Sigmoid colon (tissue), 4 donors: Measurements from ENCODE around the gene COL4A4.

Source experiments
- POLR2A ChIP-seq, 2 donors: fragments of 450-650 bp; IDR thresholded peaks; one replicate each; pipeline ENCODE4 v1.6.1; 2016; ENCODE audit warnings: antibody characterized with exemption in 2 of 2, mild to moderate bottlenecking in 2 of 2, moderate library complexity in 2 of 2
- POLR2AphosphoS5 ChIP-seq, 4 donors: sonication (generic); formaldehyde crosslinking; IDR thresholded peaks; one replicate each; pipeline ENCODE4 v1.6.1; 2017; ENCODE audit warnings: antibody characterized with exemption in 4 of 4
- TF ChIP-seq, protein P1 (sequence below), 4 experiments: fragments of 450-650 bp in 3 of 4; fragments of 200-600 bp in 1 of 4; IDR thresholded peaks; one replicate each; pipeline ENCODE4 v1.5.1; 2016 to 2019; ENCODE audit warnings: antibody characterized with exemption in 4 of 4, mild to moderate bottlenecking in 3 of 4, moderate library complexity in 2 of 4

GRCh38 chr2:227079726-227080125 lies 84.3 kb downstream of the COL4A4 start:
- TF ChIP-seq, protein P1, sequence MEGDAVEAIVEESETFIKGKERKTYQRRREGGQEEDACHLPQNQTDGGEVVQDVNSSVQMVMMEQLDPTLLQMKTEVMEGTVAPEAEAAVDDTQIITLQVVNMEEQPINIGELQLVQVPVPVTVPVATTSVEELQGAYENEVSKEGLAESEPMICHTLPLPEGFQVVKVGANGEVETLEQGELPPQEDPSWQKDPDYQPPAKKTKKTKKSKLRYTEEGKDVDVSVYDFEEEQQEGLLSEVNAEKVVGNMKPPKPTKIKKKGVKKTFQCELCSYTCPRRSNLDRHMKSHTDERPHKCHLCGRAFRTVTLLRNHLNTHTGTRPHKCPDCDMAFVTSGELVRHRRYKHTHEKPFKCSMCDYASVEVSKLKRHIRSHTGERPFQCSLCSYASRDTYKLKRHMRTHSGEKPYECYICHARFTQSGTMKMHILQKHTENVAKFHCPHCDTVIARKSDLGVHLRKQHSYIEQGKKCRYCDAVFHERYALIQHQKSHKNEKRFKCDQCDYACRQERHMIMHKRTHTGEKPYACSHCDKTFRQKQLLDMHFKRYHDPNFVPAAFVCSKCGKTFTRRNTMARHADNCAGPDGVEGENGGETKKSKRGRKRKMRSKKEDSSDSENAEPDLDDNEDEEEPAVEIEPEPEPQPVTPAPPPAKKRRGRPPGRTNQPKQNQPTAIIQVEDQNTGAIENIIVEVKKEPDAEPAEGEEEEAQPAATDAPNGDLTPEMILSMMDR (IDR thresholded peaks at IDR 0.05): no peak
- TF ChIP-seq POLR2AphosphoS5 (IDR thresholded peaks at IDR 0.05) (no peak), POLR2A (IDR thresholded peaks at IDR 0.05) (no peak)
